Activated naive CD4-positive, alpha-beta T cell treated with anti-CD3 and anti-CD28 coated beads for 36 hours (primary cell): Measurements from ENCODE around the gene TULP4. TPM values are rescaled to one million over a fixed set of nuclear protein-coding genes. Genes with fewer than 3 reads are reported as not detected.
"Not testable (repeated sequence)": the region's sequence is repeated elsewhere in the genome, so short reads cannot be mapped to it uniquely, and the experiment has no call there.

Experiments
- CTCF ChIA-PET: fragments of 350-600 bp; sonication (Branson Sonifier 250); formaldehyde crosslinking; loops from one replicate; lab custom pipeline; 2021; ENCODE audit warnings: antibody characterized with exemption; lab: Charles Lee
- DNase-seq: peaks from one replicate; pipeline ENCODE4 v3.0.0-alpha.2; 2020
- H3K27ac Mint-ChIP-seq: one replicate; pipeline ENCODE4 v1.8.0; 2021; ENCODE audit warnings: mild to moderate bottlenecking, mixed read lengths
- H3K27me3 Mint-ChIP-seq: one replicate; pipeline ENCODE4 v1.8.0; 2021; ENCODE audit warnings: low read depth, mixed read lengths
- H3K36me3 Mint-ChIP-seq: one replicate; pipeline ENCODE4 v1.8.0; 2021; ENCODE audit warnings: low read depth, mixed read lengths
- H3K4me1 Mint-ChIP-seq: one replicate; pipeline ENCODE4 v1.8.0; 2021; ENCODE audit warnings: low read depth, mixed read lengths
- H3K4me3 Mint-ChIP-seq: one replicate; pipeline ENCODE4 v1.8.0; 2021; ENCODE audit warnings: mild to moderate bottlenecking, moderate library complexity, mixed read lengths
- H3K9me3 Mint-ChIP-seq: one replicate; pipeline ENCODE4 v1.8.0; 2021; ENCODE audit warnings: mixed read lengths
- intact Hi-C: fragments of 100-400 bp; cut with micrococcal nuclease; formaldehyde crosslinking; loops from one replicate; pipeline ENCODE4 v1.15.1; 2023
- total RNA-seq, 2 experiments: library from RNA; stranded (reverse); gene quantifications; one replicate each; pipeline ENCODE4 v1.2.3, GENCODE V29; 2021

Gene TULP4
- total RNA-seq, 2 experiments from 2014 or later, result 17.4 to 17.6 TPM

DNA sequence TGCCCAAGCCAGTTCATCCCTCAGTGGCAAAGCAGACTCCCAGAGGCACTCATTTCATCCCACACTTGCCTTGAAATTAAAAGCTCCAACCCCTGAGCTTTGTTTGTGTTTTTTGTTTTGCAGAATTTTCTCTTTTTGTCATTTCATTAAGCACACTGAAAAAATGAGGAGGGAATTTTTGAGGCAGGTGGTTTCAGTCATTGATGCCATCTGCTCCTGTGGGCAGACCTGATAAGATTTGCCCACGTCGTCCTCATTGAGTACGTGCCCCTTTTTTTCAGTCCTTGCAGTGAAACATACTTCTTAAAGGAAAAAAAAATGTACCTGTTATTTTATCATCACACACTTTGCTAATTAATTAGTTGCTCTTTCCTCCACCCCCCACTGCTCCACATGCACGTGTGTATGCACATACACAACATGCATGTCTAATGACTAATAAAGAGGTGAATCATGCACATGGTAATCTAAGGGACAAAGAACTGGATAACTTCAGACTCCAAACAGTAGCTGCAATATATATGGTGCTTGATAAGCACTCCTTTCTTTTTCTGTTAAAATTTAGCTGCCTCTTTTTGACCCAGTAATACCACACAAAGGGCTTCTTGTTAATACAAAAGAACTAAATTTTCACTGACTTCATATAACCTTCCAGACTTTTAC lies 145.5 kb downstream of the TULP4 start:
- CTCF ChIA-PET, result interaction anchor here (0.7 to 1.3 kb wide), 2 partner anchors 10 to 189 kb away, joined by 3 to 4 read pairs; no protein-coding TSS in a partner anchor

DNA sequence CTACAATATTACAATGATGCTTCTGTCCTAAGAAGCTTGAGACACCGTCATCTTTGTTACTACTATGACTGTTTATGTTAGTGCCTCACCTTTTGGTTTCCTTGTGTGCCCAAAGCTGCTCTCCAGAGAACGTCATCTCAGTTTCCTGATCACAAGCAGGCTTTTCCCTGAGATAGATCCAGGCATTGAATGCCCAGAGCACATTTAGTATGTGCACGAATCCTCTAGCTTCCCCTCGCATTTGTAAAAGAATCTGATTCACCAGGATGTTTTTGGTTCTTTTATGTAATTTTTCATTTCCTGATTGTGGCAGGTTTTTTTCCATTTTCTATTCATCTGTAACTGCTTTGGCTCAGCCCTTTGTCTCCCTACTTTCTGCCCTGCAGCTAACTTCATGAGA lies 147.5 kb downstream of the TULP4 start:
- no peak overlapping the region for H3K27ac Mint-ChIP-seq

More for the DNA sequence above, 145.5 kb downstream of the TULP4 start:
- Mint-ChIP-seq H3K4me3 (no peak overlapping the region), H3K9me3 (no peaks in the 10 kb centered on the region), H3K36me3 (peaks cover 21% of the 10 kb centered on the region), H3K27ac (no peak overlapping the region), H3K27me3 (no peaks in the 10 kb centered on the region), H3K4me1 (peaks cover 3% of the 10 kb centered on the region)
- DNase-seq, result no peak
- intact Hi-C loops, result no loop called here

DNA sequence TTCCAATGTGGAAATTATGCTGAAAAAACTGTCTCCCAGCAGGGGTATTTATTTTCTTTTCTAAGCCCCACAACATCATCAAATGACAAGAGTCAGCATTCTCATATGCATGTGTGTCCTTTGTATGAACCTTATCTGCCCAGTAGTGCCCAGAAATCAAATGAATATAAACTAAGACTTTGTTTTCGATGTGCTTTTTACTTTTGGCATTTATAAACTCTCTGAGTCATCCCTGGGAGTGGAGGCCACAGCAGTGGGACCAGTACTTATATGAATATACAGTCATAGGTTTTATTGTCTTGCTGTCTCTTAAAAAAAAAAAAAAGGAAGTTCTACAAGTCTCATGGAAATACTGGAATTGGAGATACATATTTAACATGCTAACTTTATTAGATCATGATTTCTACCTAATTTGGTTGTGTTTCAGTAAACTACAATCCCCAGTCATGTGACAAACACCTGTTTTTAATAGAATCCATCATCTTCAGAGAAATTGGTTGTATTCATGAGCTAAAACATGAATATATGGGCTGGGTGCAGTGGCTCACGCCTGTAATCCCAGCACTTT lies 148.4 kb downstream of the TULP4 start:
- peaks cover 25% of the 10 kb centered on the region for H3K36me3 Mint-ChIP-seq
- no peak overlapping the region for H3K4me3 Mint-ChIP-seq
- no peaks in the 10 kb centered on the region for H3K27me3 Mint-ChIP-seq
- peaks cover 3% of the 10 kb centered on the region for H3K4me1 Mint-ChIP-seq
- DNase-seq, result no peak
- intact Hi-C loops, result no loop called here
- H3K27ac Mint-ChIP-seq, result no peak overlapping the region
- H3K9me3 Mint-ChIP-seq, result no peaks in the 10 kb centered on the region
- CTCF ChIA-PET, result interaction anchor here (0.6 to 0.7 kb wide), 3 partner anchors 150 to 247 kb away, joined by 5 to 9 read pairs (median 5); no protein-coding TSS in a partner anchor

More for the DNA sequence above, 147.5 kb downstream of the TULP4 start:
- H3K36me3 Mint-ChIP-seq, result peaks cover 25% of the 10 kb centered on the region
- no peak overlapping the region for H3K4me3 Mint-ChIP-seq
- no peaks in the 10 kb centered on the region for H3K9me3 Mint-ChIP-seq
- no peak for DNase-seq
- intact Hi-C loops, result no loop called here
- H3K27me3 Mint-ChIP-seq, result no peaks in the 10 kb centered on the region
- CTCF ChIA-PET, result interaction anchor here (1.2 kb wide), 1 partner anchor 240 kb away, joined by 7 read pairs; no protein-coding TSS in a partner anchor
- peaks cover 3% of the 10 kb centered on the region for H3K4me1 Mint-ChIP-seq

DNA sequence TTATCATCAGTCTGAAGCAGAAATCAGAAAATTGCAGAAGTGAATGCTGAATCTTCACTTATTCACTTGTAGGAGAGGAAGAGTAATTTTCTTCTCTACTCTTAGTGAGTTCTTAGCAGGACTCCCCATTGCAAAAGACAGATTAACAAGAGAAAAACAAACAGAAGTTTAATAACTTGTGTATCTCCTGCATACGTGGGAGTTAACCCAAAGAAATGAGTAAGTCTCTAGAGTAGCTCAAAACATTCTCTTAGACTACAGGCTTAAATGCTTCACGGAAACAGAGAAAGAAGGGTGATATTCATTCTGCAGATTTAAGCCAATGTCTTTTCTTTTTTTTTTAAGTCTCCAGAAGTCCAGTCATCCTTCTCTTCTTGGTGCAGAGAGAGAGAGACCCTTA lies 149.7 kb downstream of the TULP4 start:
- Mint-ChIP-seq H3K36me3 (peaks cover 20% of the 10 kb centered on the region), H3K27me3 (no peaks in the 10 kb centered on the region), H3K27ac (no peak overlapping the region), H3K9me3 (no peaks in the 10 kb centered on the region), H3K4me3 (no peak overlapping the region), H3K4me1 (peaks cover 3% of the 10 kb centered on the region)
- intact Hi-C loops, result no loop called here
- no peak for DNase-seq
- CTCF ChIA-PET, result interaction anchor here (0.6 kb wide), 2 partner anchors 13 to 248 kb away, joined by 4 to 5 read pairs; no protein-coding TSS in a partner anchor

DNA sequence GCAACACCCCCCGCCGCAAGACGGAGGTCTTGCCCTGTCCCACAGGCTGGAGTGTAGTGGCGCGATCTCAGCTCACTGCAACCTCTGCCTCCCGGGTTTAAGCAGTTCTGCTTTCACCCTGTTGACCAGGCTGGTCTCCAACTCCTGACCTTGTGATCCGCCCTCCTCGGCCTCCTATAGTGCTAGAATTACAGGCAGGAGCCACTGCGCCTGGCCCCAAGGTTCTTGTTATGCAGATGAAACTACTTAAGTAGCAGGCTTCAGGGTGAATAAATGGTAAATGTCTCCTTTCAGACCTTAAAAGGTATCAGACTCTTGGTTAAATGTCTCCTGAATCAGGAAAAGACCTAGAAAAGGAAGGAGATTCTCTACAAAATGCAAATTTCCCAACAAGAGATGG lies 152.2 kb downstream of the TULP4 start:
- DNase-seq, result no peak
- H3K4me3 Mint-ChIP-seq, result no peak overlapping the region
- peaks cover 21% of the 10 kb centered on the region for H3K36me3 Mint-ChIP-seq
- CTCF ChIA-PET, result no interaction called here
- no peaks in the 10 kb centered on the region for H3K27me3 Mint-ChIP-seq
- intact Hi-C loops, result no loop called here
- no peak overlapping the region for H3K27ac Mint-ChIP-seq
- H3K9me3 Mint-ChIP-seq, result no peaks in the 10 kb centered on the region
- H3K4me1 Mint-ChIP-seq, result peaks cover 3% of the 10 kb centered on the region

DNA sequence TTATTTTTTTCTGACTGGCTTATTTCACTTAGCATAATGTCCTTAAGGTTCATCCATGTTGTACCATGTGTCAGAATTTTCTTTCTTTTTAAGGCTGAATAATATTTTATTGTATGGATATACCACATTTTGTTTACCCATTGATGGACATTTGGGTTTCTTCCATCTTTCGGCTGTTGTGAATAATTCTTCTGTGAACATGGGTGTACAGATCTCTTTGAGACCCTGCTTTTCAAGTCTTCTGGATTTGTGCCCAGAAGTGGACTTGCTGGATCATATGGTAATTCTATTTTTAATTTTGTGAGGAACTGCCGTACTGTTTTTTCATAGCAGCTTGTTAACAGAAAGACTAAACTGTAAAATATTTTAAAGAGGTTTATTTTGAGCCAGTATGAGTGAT lies 153.0 kb downstream of the TULP4 start:
- Mint-ChIP-seq H3K36me3 (peaks cover 18% of the 10 kb centered on the region), H3K27ac (no peak overlapping the region), H3K4me3 (no peak overlapping the region), H3K4me1 (no peaks in the 10 kb centered on the region), H3K9me3 (no peaks in the 10 kb centered on the region), H3K27me3 (no peaks in the 10 kb centered on the region)
- CTCF ChIA-PET, result interaction anchor here (0.6 kb wide), 1 partner anchor 72 kb away, joined by 3 read pairs; no protein-coding TSS in a partner anchor
- no peak for DNase-seq
- intact Hi-C loops, result no loop called here

DNA sequence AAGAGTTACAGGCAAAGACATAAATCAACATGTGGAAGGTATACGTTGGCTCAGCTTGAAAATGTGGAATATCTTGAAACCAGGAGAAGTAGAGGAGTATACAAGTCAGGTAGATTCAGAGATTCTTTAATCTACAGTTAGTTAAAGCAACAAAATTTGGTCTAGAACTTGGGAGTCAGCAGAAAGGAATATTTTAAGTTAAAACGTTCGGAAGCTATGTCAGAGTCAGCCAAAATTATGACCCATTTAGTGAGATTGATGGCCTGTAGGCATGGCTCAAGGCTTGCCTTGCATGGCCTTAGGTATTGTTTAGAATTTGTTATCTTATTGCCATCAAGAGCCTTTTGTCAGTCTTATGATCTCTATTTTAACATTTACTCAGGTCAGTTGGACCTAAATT lies 153.5 kb downstream of the TULP4 start:
- Mint-ChIP-seq H3K36me3 (peaks cover 18% of the 10 kb centered on the region), H3K27ac (no peak overlapping the region), H3K27me3 (no peaks in the 10 kb centered on the region), H3K4me1 (no peaks in the 10 kb centered on the region), H3K4me3 (no peak overlapping the region), H3K9me3 (no peaks in the 10 kb centered on the region)
- DNase-seq, result no peak
- CTCF ChIA-PET, result interaction anchor here (0.6 kb wide), 1 partner anchor 73 kb away, joined by 3 read pairs; no protein-coding TSS in a partner anchor
- intact Hi-C loops, result no loop called here

DNA sequence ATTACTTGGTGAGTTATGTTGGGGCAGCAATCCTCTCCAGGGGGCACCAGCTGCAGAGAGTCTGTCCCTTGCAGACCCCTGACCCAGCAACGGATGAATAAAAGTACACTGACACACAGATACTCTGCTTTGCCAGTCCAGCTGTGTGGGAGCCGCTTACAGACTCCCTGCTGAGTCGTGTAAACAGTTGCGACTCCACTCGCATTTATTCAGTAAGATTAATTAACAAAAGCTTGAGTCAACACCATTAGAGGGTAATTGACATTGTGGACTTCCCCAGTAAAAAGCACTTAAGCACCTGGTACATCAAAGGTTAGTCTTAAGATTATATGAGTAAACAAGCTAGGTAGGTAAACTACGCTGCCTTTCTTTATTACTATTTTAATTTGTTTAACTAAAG lies 155.7 kb downstream of the TULP4 start:
- intact Hi-C loops, result no loop called here
- Mint-ChIP-seq H3K4me1 (no peaks in the 10 kb centered on the region), H3K9me3 (no peaks in the 10 kb centered on the region), H3K36me3 (peaks cover 15% of the 10 kb centered on the region), H3K4me3 (no peak overlapping the region), H3K27me3 (no peaks in the 10 kb centered on the region), H3K27ac (no peak overlapping the region)
- no peak for DNase-seq
- CTCF ChIA-PET, result interaction anchor here (0.8 kb wide), 1 partner anchor 10 kb away, joined by 3 read pairs; no protein-coding TSS in a partner anchor

DNA sequence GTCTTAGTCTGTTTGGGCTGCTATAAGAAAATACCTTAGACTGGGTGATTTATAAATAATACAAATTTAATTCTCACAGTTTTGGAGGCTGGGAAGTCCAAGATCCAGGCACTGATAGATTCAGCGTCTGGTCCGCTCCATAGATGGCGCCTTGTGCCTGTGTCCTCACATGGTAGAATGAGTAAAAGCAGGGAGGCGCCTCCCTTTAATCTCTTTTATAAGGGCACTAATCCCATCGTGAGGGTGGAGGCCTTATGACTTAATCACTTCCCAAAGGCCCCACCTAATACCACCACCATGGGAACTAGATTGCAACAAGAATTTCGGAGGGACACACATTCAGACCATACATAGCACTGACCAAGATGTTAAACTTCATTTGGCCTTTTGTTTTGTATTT lies 156.4 kb downstream of the TULP4 start:
- CTCF ChIA-PET, result no interaction called here
- Mint-ChIP-seq H3K9me3 (no peaks in the 10 kb centered on the region), H3K4me3 (no peak overlapping the region), H3K27ac (peak overlapping the region; percentile 33), H3K36me3 (peaks cover 12% of the 10 kb centered on the region), H3K4me1 (no peaks in the 10 kb centered on the region), H3K27me3 (no peaks in the 10 kb centered on the region)
- peak; percentile 18 for DNase-seq
- intact Hi-C loops, result no loop called here

DNA sequence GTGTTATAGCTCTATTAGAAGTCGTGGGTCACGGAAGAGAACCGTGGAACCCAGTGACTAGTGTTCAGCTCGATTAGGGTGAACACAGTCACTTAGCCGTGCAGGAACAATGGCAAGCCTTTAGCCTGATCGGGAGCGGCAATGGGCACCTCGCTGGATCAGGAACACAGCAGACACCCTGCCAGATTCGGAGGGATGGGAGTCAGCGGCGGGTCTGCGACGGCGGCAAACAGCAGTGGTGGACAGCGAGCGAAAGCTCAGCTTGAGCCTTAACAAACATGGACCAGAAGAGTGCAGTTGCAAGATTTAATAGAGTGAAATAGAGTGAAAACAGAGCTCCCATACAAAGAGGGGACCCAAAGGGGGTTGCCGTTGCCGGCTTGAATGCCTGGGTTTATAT lies 157.8 kb downstream of the TULP4 start:
- H3K4me3 Mint-ChIP-seq, H3K9me3 Mint-ChIP-seq, intact Hi-C loops, H3K4me1 Mint-ChIP-seq, H3K36me3 Mint-ChIP-seq, H3K27ac Mint-ChIP-seq, DNase-seq, H3K27me3 Mint-ChIP-seq: not testable (repeated sequence)
- CTCF ChIA-PET, result interaction anchor here (0.6 kb wide), 1 partner anchor 53 kb away, joined by 4 read pairs; no protein-coding TSS in a partner anchor

DNA sequence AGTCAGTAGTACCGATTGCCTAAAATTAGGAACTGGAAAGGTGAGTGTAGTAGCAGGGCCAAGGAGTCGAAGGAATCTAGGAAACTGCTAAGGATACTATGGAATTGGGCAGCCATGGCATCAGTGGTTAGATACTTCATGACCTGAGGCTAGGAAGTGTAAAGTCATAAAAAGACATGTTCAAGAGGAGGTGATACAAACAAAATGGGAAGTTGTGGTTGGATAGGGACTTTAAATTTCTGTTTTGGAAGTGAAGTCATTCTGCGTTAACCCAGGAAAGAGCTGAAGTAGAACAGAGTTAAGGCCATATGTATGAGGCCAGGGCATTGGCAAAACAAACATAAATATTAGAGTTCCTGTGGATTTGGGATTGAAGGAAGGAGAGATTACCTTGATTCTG lies 159.1 kb downstream of the TULP4 start:
- CTCF ChIA-PET, result no interaction called here
- DNase-seq, result no peak
- no peak overlapping the region for H3K27ac Mint-ChIP-seq

DNA sequence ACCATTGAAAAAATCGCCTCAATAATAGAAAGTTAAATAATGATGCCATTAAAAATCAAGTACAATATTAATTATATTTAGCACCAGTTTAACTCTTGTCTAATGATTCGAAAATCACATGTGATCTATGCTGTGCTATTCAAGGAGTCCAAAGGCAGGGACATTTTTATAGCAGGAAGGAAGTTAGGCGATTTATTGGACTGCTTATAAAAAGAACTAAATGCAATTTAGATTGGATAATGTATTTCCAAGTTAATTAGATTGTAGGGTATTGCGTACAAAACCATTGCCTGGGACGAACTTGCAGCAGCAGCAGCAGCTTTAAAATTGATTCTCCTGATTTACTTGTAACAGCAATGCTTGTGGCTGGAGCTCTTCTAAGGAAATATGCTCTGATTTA lies 160.2 kb downstream of the TULP4 start:
- no peak overlapping the region for H3K27ac Mint-ChIP-seq
- no peaks in the 10 kb centered on the region for H3K27me3 Mint-ChIP-seq
- no peaks in the 10 kb centered on the region for H3K4me1 Mint-ChIP-seq
- DNase-seq, result no peak
- no peaks in the 10 kb centered on the region for H3K9me3 Mint-ChIP-seq
- intact Hi-C loops, result no loop called here
- CTCF ChIA-PET, result no interaction called here
- no peak overlapping the region for H3K4me3 Mint-ChIP-seq
- peaks cover 22% of the 10 kb centered on the region for H3K36me3 Mint-ChIP-seq

More for the DNA sequence above, 159.1 kb downstream of the TULP4 start:
- Mint-ChIP-seq H3K9me3 (no peaks in the 10 kb centered on the region), H3K27me3 (no peaks in the 10 kb centered on the region), H3K4me1 (no peaks in the 10 kb centered on the region), H3K4me3 (no peak overlapping the region), H3K36me3 (peaks cover 14% of the 10 kb centered on the region)
- intact Hi-C loops, result no loop called here
